GM12878 (cell line): Measurements from ENCODE around the gene CYP4F8. TPM values are rescaled to one million over a fixed set of nuclear protein-coding genes. Genes with fewer than 3 reads are reported as not detected.

Experiments used
- ATAC-seq: fragments of 200-7000 bp; cut with Tn5 transposase; 3 replicates; pipeline ENCODE4 v1.9.1; 2020; ENCODE audit warnings: mild to moderate bottlenecking, moderate library complexity
- BruUV-seq: library from RNA; stranded (reverse); fragments of 400-500 nt; replicated peaks from 2 replicates; lab custom pipeline; 2021; lab: Mats Ljungman, UMichigan
- CTCF ChIA-PET: fragments of 300-600 bp; sonication (Branson Sonifier 250); formaldehyde crosslinking; extraction: SDS; loops from one replicate; lab custom pipeline; 2021; ENCODE audit warnings: inconsistent platforms; lab: Yijun Ruan, JAX
- POLR2A ChIA-PET: fragments of 350-600 bp; formaldehyde crosslinking; extraction: SDS; loops from one replicate; lab custom pipeline; 2021; ENCODE audit warnings: inconsistent platforms; lab: Charles Lee
- RAD21 ChIA-PET: fragments of 300-600 bp; sonication (Branson Sonifier 250); formaldehyde crosslinking; loops from one replicate; lab custom pipeline; 2023; ENCODE audit warnings: antibody characterized with exemption; ENCODE audit not compliant: unreplicated experiment; lab: Charles Lee
- SMC1A ChIA-PET: fragments of 300-600 bp; sonication (Branson Sonifier 250); formaldehyde crosslinking; loops from one replicate; lab custom pipeline; 2023; ENCODE audit not compliant: unreplicated experiment, uncharacterized antibody; lab: Charles Lee
- DNase-seq: peaks from one replicate; pipeline ENCODE4 v3.0.0-alpha.2; 2011; ENCODE audit warnings: low read depth, low spot score
- FAIRE-seq: peaks from 3 replicates; lab custom pipeline; 2011; peaks lifted over from hg19 to GRCh38; lab: Jason Lieb, UNC
- H2AFZ ChIP-seq: 2 replicates; pipeline ENCODE4 v1.6.0; 2011; ENCODE audit warnings: low read depth, low read length, control low read depth; ENCODE audit not compliant: control insufficient read depth
- H3K27ac ChIP-seq: 2 replicates; pipeline ENCODE4 v1.5.1; 2011; ENCODE audit warnings: control low read depth; ENCODE audit not compliant: control insufficient read depth, insufficient read depth
- H3K27me3 ChIP-seq, 2 experiments: replicated peaks in 1 of 2; 2 replicates each; pipeline versions ENCODE4 v1.6.0 to v1.6.1; 2011; ENCODE audit warnings: low read length in 1 of 2; ENCODE audit not compliant: control insufficient read depth in 2 of 2, insufficient read depth in 2 of 2
- H3K36me3 ChIP-seq, 2 experiments: 2 replicates each; pipeline ENCODE4 v1.5.1; 2011; ENCODE audit warnings: low read length in 1 of 2; ENCODE audit not compliant: control insufficient read depth in 2 of 2, insufficient read depth in 2 of 2
- H3K4me1 ChIP-seq: 2 replicates; pipeline ENCODE4 v1.6.1; 2011; ENCODE audit warnings: mild to moderate bottlenecking, low read length, moderate library complexity, mixed read lengths; ENCODE audit not compliant: control insufficient read depth, insufficient read depth
- H3K4me2 ChIP-seq: 2 replicates; pipeline ENCODE4 v1.6.0; 2011; ENCODE audit warnings: control low read depth; ENCODE audit not compliant: control insufficient read depth, insufficient read depth
- H3K4me3 ChIP-seq: fragments of 200-600 bp; sonication (generic); 2 replicates; pipeline ENCODE4 v1.5.1; 2016
- H3K79me2 ChIP-seq: 2 replicates; pipeline ENCODE4 v1.6.0; 2011; ENCODE audit warnings: low read length; ENCODE audit not compliant: control insufficient read depth, insufficient read depth
- H3K9ac ChIP-seq: 2 replicates; pipeline ENCODE4 v1.8.0; 2011; ENCODE audit warnings: low read length, control low read depth, mixed read lengths; ENCODE audit not compliant: control insufficient read depth, insufficient read depth
- H3K9me3 ChIP-seq: replicated peaks from 3 replicates; pipeline ENCODE4 v1.5.1; 2011; ENCODE audit warnings: mild to moderate bottlenecking, low read length; ENCODE audit not compliant: control insufficient read depth, insufficient read depth
- H4K20me1 ChIP-seq: 2 replicates; pipeline ENCODE4 v1.6.0; 2011; ENCODE audit not compliant: control insufficient read depth, insufficient read depth
- MTA2 ChIP-seq: fragments of 450-650 bp; IDR thresholded peaks from 2 replicates; pipeline ENCODE4 v1.6.1; 2016; ENCODE audit warnings: low read depth, mild to moderate bottlenecking, moderate library complexity
- NFYB ChIP-seq: IDR thresholded peaks from 2 replicates; pipeline ENCODE4 v1.6.1; 2011; ENCODE audit warnings: low read depth, mild to moderate bottlenecking, low read length, improper control_type of control experiment, moderate library complexity; ENCODE audit not compliant: insufficient read depth
- RUNX3 ChIP-seq: IDR thresholded peaks from 2 replicates; pipeline ENCODE4 v1.6.1; 2012; ENCODE audit warnings: low read length, inconsistent platforms
- SPI1 ChIP-seq: IDR thresholded peaks from 2 replicates; pipeline ENCODE4 v1.6.1; 2011; ENCODE audit warnings: low read depth, mild to moderate bottlenecking, low read length, moderate library complexity, borderline replicate concordance; ENCODE audit not compliant: insufficient read depth
- WGBS: methylation state at CpG from one replicate; pipeline ENCODE4 v1.1.6; 2016; ENCODE audit warnings: low lambda C conversion rate; ENCODE audit not compliant: insufficient replicate concordance, insufficient coverage; ENCODE audit errors: missing lambda C conversion rate; 5-methylcytosine and 5-hydroxymethylcytosine counted together
- in situ Hi-C: fragments of 300-500 bp; cut with MboI; formaldehyde crosslinking; loops from 9 replicates; pipeline ENCODE4 v1.14.3; 2018; ENCODE audit warnings: mixed read lengths
- intact Hi-C: fragments of 100-400 bp; cut with micrococcal nuclease; formaldehyde crosslinking; loops from one replicate; pipeline ENCODE4 v1.14.2; 2022; ENCODE audit not compliant: unreplicated experiment
- polyA plus RNA-seq, 11 experiments: library from polyadenylated mRNA; depleted of rRNA in 4 of 11; unstranded in 6 of 11; stranded (reverse) in 5 of 11; fragments of >200 nt; fragmentation: Nextera tagmentation in 4 of 11; fragmentation: Illumina TruSeq in 1 of 11; extraction: Ambion mirVana in 4 of 11; extraction: Trizol in 1 of 11; gene quantifications; 1 replicate in 1 of 11; 2 replicates in 10 of 11; pipeline versions ENCODE4 v1.2.1 to v1.2.3, GENCODE V29; 2011 to 2016; ENCODE audit warnings: inconsistent platforms in 2 of 11, missing spikeins in 2 of 11, low read depth in 1 of 11
- total RNA-seq, 4 experiments: library from RNA; depleted of rRNA in 3 of 4; stranded (reverse); fragments of >200 nt in 3 of 4; fragmentation: Illumina TruSeq in 1 of 4; extraction: Trizol in 1 of 4; gene quantifications; 2 replicates each; pipeline versions ENCODE4 v1.2.1 to v1.2.3, GENCODE V29; 2013 to 2021
- TF ChIP-seq, protein P1 (sequence below): fragments of 450-650 bp; IDR thresholded peaks from 2 replicates; pipeline ENCODE4 v1.6.1; 2017; ENCODE audit warnings: mild to moderate bottlenecking, moderate library complexity
- TF ChIP-seq, protein P2 (sequence below): fragments of 450-650 bp; IDR thresholded peaks from 2 replicates; pipeline ENCODE4 v1.6.1; 2017; ENCODE audit warnings: low read depth, mild to moderate bottlenecking, moderate library complexity

CYP4F8 gene
- total and polyA plus RNA-seq, 10 of the 15 experiments (the other 5 are each of a cell fraction or from before 2014, with no cell fraction given): not detected

DNA sequence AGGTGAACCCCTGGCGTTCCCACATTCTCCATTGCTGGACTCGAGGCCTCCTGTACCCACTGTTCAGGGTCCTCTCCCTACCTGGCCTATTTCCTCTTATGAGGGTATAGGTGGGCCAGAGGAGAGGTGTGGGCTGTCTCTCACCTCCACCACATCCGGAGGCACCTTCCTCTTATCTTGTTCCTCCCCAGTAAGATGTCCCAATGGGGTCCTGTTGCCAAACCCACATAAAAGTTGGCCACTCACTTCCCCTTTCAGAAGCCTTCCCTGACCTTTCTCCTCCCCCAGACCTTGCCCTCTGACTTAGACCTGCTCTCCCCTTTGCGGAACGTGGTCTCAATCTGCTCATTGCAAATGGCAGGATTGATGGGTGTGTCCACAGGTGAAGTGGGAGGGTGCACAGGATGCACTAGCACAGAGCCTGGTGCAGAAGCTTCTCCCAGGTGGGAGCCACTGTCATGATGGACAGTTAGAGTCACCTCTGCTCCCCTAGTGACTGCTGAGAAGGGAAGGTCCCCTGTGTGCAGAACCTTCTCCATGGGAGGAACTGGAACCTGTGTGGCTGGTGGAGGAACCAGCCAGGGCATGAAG is 27.0 kb downstream of the CYP4F8 start:
- H3K4me2 ChIP-seq: no peak overlapping the region
- no peak overlapping the region for H2AFZ ChIP-seq
- H4K20me1 ChIP-seq: no peaks in the 10 kb centered on the region
- H3K4me1 ChIP-seq: no peaks in the 10 kb centered on the region
- H3K36me3 ChIP-seq: no peaks in the 10 kb centered on the region
- no peak overlapping the region for H3K9ac ChIP-seq
- POLR2A ChIA-PET: no interaction called here
- no peaks in the 10 kb centered on the region for H3K79me2 ChIP-seq
- no peak overlapping the region for H3K4me3 ChIP-seq
- WGBS: 12% methylated on average over 5 of the region's 5 CpGs
- SMC1A ChIA-PET: no interaction called here
- peaks cover 0 to 1% of the 10 kb centered on the region in 2 experiments; a peak in 1 of 4 replicates for H3K27me3 ChIP-seq
- TF ChIP-seq MTA2 (no peak), NFYB (no peak), RUNX3 (peak; percentile 21; the same call in 1 of the 2 replicates), SPI1 (peak; percentile 15; the same call in 1 of the 2 replicates)
- TF ChIP-seq, protein P1, sequence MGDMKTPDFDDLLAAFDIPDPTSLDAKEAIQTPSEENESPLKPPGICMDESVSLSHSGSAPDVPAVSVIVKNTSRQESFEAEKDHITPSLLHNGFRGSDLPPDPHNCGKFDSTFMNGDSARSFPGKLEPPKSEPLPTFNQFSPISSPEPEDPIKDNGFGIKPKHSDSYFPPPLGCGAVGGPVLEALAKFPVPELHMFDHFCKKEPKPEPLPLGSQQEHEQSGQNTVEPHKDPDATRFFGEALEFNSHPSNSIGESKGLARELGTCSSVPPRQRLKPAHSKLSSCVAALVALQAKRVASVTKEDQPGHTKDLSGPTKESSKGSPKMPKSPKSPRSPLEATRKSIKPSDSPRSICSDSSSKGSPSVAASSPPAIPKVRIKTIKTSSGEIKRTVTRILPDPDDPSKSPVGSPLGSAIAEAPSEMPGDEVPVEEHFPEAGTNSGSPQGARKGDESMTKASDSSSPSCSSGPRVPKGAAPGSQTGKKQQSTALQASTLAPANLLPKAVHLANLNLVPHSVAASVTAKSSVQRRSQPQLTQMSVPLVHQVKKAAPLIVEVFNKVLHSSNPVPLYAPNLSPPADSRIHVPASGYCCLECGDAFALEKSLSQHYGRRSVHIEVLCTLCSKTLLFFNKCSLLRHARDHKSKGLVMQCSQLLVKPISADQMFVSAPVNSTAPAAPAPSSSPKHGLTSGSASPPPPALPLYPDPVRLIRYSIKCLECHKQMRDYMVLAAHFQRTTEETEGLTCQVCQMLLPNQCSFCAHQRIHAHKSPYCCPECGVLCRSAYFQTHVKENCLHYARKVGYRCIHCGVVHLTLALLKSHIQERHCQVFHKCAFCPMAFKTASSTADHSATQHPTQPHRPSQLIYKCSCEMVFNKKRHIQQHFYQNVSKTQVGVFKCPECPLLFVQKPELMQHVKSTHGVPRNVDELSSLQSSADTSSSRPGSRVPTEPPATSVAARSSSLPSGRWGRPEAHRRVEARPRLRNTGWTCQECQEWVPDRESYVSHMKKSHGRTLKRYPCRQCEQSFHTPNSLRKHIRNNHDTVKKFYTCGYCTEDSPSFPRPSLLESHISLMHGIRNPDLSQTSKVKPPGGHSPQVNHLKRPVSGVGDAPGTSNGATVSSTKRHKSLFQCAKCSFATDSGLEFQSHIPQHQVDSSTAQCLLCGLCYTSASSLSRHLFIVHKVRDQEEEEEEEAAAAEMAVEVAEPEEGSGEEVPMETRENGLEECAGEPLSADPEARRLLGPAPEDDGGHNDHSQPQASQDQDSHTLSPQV: no peak
- TF ChIP-seq, protein P2, sequence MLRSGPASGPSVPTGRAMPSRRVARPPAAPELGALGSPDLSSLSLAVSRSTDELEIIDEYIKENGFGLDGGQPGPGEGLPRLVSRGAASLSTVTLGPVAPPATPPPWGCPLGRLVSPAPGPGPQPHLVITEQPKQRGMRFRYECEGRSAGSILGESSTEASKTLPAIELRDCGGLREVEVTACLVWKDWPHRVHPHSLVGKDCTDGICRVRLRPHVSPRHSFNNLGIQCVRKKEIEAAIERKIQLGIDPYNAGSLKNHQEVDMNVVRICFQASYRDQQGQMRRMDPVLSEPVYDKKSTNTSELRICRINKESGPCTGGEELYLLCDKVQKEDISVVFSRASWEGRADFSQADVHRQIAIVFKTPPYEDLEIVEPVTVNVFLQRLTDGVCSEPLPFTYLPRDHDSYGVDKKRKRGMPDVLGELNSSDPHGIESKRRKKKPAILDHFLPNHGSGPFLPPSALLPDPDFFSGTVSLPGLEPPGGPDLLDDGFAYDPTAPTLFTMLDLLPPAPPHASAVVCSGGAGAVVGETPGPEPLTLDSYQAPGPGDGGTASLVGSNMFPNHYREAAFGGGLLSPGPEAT: no peak
- FAIRE-seq (no peak), DNase-seq (no peak), ATAC-seq (no peak)
- no peak overlapping the region for H3K27ac ChIP-seq
- in situ Hi-C loops (loop anchor here (25.0 kb wide), 1 partner anchor 745 kb away; no protein-coding TSS in a partner anchor), intact Hi-C loops (no loop called here)
- RAD21 ChIA-PET: no interaction called here
- no TSS peak for BruUV-seq
- no peaks in the 10 kb centered on the region; the same call in 2 of the 3 replicates for H3K9me3 ChIP-seq
- CTCF ChIA-PET: no interaction called here
